OCI-LY1 (cell line): ENCODE data around the gene PACSIN2.

ENCODE experiments used
- H2AFZ ChIP-seq: fragments of 200-600 bp; sonication (generic), shearing (Covaris generic); 2 replicates; pipeline ENCODE4 v1.6.0; 2014; ENCODE audit warnings: antibody characterized with exemption, mild to moderate bottlenecking, low read length
- H3F3A ChIP-seq: fragments of 200-600 bp; sonication (generic), shearing (Covaris generic); 2 replicates; pipeline ENCODE4 v1.6.0; 2014; ENCODE audit warnings: mild to moderate bottlenecking, antibody characterized with exemption, low read length, moderate library complexity; ENCODE audit not compliant: insufficient read depth
- H3K27ac ChIP-seq: fragments of 200-600 bp; sonication (generic); 2 replicates; pipeline ENCODE4 v1.5.1; 2014; ENCODE audit warnings: low read length, mixed run types, mild to moderate bottlenecking, low read depth; ENCODE audit not compliant: poor library complexity, severe bottlenecking
- H3K27me3 ChIP-seq: fragments of 200-600 bp; sonication (generic); 2 replicates; pipeline ENCODE4 v1.6.0; 2014; ENCODE audit warnings: antibody characterized with exemption, mild to moderate bottlenecking, low read length, moderate library complexity; ENCODE audit not compliant: insufficient read depth
- H3K36me3 ChIP-seq: fragments of 200-600 bp; sonication (generic); 2 replicates; pipeline ENCODE4 v1.6.1; 2014; ENCODE audit warnings: mild to moderate bottlenecking, antibody characterized with exemption, low read length, moderate library complexity, mixed read lengths; ENCODE audit not compliant: insufficient read depth
- H3K4me1 ChIP-seq: fragments of 200-600 bp; sonication (generic); 2 replicates; pipeline ENCODE4 v1.5.1; 2014; ENCODE audit warnings: mild to moderate bottlenecking, low read length, moderate library complexity; ENCODE audit not compliant: insufficient read depth, severe bottlenecking
- H3K4me2 ChIP-seq: fragments of 200-600 bp; sonication (generic), shearing (Covaris generic); 2 replicates; pipeline ENCODE4 v1.6.1; 2014; ENCODE audit warnings: low read length
- H3K4me3 ChIP-seq: fragments of 200-600 bp; sonication (generic); 2 replicates; pipeline ENCODE4 v1.5.1; 2014; ENCODE audit warnings: low read length, low read depth, mild to moderate bottlenecking, mixed read lengths; ENCODE audit not compliant: poor library complexity, severe bottlenecking
- H3K79me2 ChIP-seq: fragments of 200-600 bp; shearing (Covaris generic); 2 replicates; pipeline ENCODE4 v1.6.1; 2016; ENCODE audit warnings: mixed run types, low read length, mixed read lengths; ENCODE audit not compliant: insufficient read depth
- H3K9ac ChIP-seq: fragments of 200-600 bp; sonication (generic), shearing (Covaris generic); 2 replicates; pipeline ENCODE4 v1.6.1; 2014; ENCODE audit warnings: mild to moderate bottlenecking, low read length, mixed read lengths
- H3K9me2 ChIP-seq: fragments of 200-600 bp; sonication (generic), shearing (Covaris generic); 2 replicates; pipeline ENCODE4 v1.6.1; 2014; ENCODE audit warnings: low read depth, mild to moderate bottlenecking, low read length, mixed read lengths
- H3K9me3 ChIP-seq: fragments of 200-600 bp; shearing (Covaris generic); 2 replicates; pipeline ENCODE4 v1.6.1; 2014; ENCODE audit warnings: low read length, mixed read lengths
- H4K20me1 ChIP-seq: fragments of 200-600 bp; sonication (generic), shearing (Covaris generic); 2 replicates; pipeline ENCODE4 v1.6.0; 2016; ENCODE audit warnings: mild to moderate bottlenecking, low read length; ENCODE audit not compliant: insufficient read depth
- EZH2 ChIP-seq: fragments of 200-600 bp; sonication (generic), shearing (Covaris generic); IDR thresholded peaks from 2 replicates; pipeline ENCODE4 v1.8.0; 2017; ENCODE audit warnings: borderline replicate concordance, mixed run types, mild to moderate bottlenecking, antibody characterized with exemption, low read length, moderate library complexity, mixed read lengths
- TF ChIP-seq, protein P1 (sequence below): fragments of 200-600 bp; sonication (generic), shearing (Covaris generic); IDR thresholded peaks from 2 replicates; pipeline ENCODE4 v1.5.1; 2017; ENCODE audit warnings: mild to moderate bottlenecking, antibody characterized with exemption, low read length, moderate library complexity, mixed read lengths

PACSIN2 gene

DNA sequence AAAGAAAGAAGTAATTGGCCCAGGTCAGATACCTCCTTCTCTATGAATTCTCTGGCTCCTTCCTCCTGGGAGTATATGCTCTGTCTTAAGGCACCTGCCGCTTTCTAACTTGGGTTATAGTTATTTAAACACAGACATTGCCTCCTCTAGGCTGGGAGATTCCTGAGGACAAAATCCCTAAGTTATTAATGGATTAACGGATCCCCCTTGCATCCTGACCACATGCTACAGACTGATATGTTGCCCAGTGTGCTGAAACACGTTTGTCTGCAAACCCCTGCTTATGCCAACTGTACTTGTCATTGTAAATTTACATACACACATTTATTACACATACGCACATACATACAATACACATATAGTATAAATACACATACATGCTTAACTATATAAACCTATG, 35.3 kb downstream of the PACSIN2 start:
- H3K4me3 ChIP-seq: no peak overlapping the region
- H3K9me2 ChIP-seq: no peaks in the 10 kb centered on the region
- no peak overlapping the region for H3K9ac ChIP-seq
- H2AFZ ChIP-seq: no peak overlapping the region
- no peaks in the 10 kb centered on the region for H3F3A ChIP-seq
- H3K4me2 ChIP-seq: no peak overlapping the region
- no peak overlapping the region for H3K27ac ChIP-seq
- no peaks in the 10 kb centered on the region for H3K9me3 ChIP-seq
- H3K36me3 ChIP-seq: no peaks in the 10 kb centered on the region
- no peak for TF ChIP-seq EZH2
- TF ChIP-seq, protein P1, sequence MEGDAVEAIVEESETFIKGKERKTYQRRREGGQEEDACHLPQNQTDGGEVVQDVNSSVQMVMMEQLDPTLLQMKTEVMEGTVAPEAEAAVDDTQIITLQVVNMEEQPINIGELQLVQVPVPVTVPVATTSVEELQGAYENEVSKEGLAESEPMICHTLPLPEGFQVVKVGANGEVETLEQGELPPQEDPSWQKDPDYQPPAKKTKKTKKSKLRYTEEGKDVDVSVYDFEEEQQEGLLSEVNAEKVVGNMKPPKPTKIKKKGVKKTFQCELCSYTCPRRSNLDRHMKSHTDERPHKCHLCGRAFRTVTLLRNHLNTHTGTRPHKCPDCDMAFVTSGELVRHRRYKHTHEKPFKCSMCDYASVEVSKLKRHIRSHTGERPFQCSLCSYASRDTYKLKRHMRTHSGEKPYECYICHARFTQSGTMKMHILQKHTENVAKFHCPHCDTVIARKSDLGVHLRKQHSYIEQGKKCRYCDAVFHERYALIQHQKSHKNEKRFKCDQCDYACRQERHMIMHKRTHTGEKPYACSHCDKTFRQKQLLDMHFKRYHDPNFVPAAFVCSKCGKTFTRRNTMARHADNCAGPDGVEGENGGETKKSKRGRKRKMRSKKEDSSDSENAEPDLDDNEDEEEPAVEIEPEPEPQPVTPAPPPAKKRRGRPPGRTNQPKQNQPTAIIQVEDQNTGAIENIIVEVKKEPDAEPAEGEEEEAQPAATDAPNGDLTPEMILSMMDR: no peak
- H4K20me1 ChIP-seq: no peaks in the 10 kb centered on the region
- H3K27me3 ChIP-seq: no peaks in the 10 kb centered on the region
- no peaks in the 10 kb centered on the region for H3K4me1 ChIP-seq
- no peaks in the 10 kb centered on the region for H3K79me2 ChIP-seq

- H3K9me2 ChIP-seq: no peaks in the 10 kb centered on the region
- H3K9ac ChIP-seq: no peak overlapping the region
- H3K4me1 ChIP-seq: no peaks in the 10 kb centered on the region
- H3K4me3 ChIP-seq: no peak overlapping the region
- H3K79me2 ChIP-seq: no peaks in the 10 kb centered on the region
- H3K4me2 ChIP-seq: no peak overlapping the region
- H3K36me3 ChIP-seq: no peaks in the 10 kb centered on the region
- TF ChIP-seq, protein P1: no peak
- TF ChIP-seq EZH2: no peak
- no peaks in the 10 kb centered on the region for H3K9me3 ChIP-seq
- no peaks in the 10 kb centered on the region for H4K20me1 ChIP-seq
- no peak overlapping the region for H3K27ac ChIP-seq
- no peaks in the 10 kb centered on the region for H3K27me3 ChIP-seq
- H3F3A ChIP-seq: no peaks in the 10 kb centered on the region
- H2AFZ ChIP-seq: no peak overlapping the region
Measured at GRCh38 chr22:42978453-42979103, 36.4 kb downstream of the PACSIN2 start.

GRCh38 chr22:42977569-42977968, 37.4 kb downstream of the PACSIN2 start:
- H2AFZ ChIP-seq: no peak overlapping the region
- H3K79me2 ChIP-seq: no peaks in the 10 kb centered on the region
- no peaks in the 10 kb centered on the region for H3K9me2 ChIP-seq
- no peak for TF ChIP-seq EZH2
- TF ChIP-seq, protein P1: no peak
- no peaks in the 10 kb centered on the region for H3K9me3 ChIP-seq
- no peak overlapping the region for H3K9ac ChIP-seq
- H3K27ac ChIP-seq: no peak overlapping the region
- no peak overlapping the region for H3K4me3 ChIP-seq
- H3K4me1 ChIP-seq: no peaks in the 10 kb centered on the region
- H3K36me3 ChIP-seq: no peaks in the 10 kb centered on the region
- no peaks in the 10 kb centered on the region for H4K20me1 ChIP-seq
- H3K27me3 ChIP-seq: no peaks in the 10 kb centered on the region
- H3F3A ChIP-seq: no peaks in the 10 kb centered on the region
- H3K4me2 ChIP-seq: no peak overlapping the region
